Progenitor cell of endocrine pancreas (in vitro differentiated cells): ENCODE measurements around the gene STX11. TPM values are rescaled to one million over a fixed set of nuclear protein-coding genes. Genes with fewer than 3 reads are reported as not detected.

ENCODE experiments used
- DNase-seq: peaks from one replicate; pipeline ENCODE4 v3.0.0; 2021; ENCODE audit warnings: low spot score; ENCODE audit not compliant: unreplicated experiment
- H3K27ac Mint-ChIP-seq: 2 replicates; pipeline ENCODE4 v1.8.0; 2021; ENCODE audit warnings: mild to moderate bottlenecking, moderate library complexity, mixed read lengths
- H3K27me3 Mint-ChIP-seq: 2 replicates; pipeline ENCODE4 v1.8.0; 2021; ENCODE audit warnings: mixed read lengths
- H3K36me3 Mint-ChIP-seq: 2 replicates; pipeline ENCODE4 v1.8.0; 2022; ENCODE audit warnings: mixed read lengths; ENCODE audit not compliant: insufficient read depth
- H3K4me1 Mint-ChIP-seq: 2 replicates; pipeline ENCODE4 v1.8.0; 2021; ENCODE audit warnings: low read depth, mixed read lengths
- H3K4me3 Mint-ChIP-seq: 2 replicates; pipeline ENCODE4 v1.8.0; 2021; ENCODE audit warnings: low read depth, mild to moderate bottlenecking, moderate library complexity, mixed read lengths
- H3K9me3 Mint-ChIP-seq: 2 replicates; pipeline ENCODE4 v1.8.0; 2021; ENCODE audit warnings: low read depth, mixed read lengths
- total RNA-seq: library from RNA; stranded (reverse); gene quantifications from 2 replicates; pipeline ENCODE4 v1.2.1, GENCODE V29; 2021
- TF ChIP-seq, protein P1 (sequence below): fragments of 200-600 bp; sonication (generic); IDR thresholded peaks from one replicate; pipeline ENCODE4 v1.5.0; 2021; ENCODE audit warnings: antibody characterized with exemption, mild to moderate bottlenecking; ENCODE audit not compliant: unreplicated experiment

STX11 gene
- total RNA-seq, 1 donor from 2014 or later: not detected

DNA sequence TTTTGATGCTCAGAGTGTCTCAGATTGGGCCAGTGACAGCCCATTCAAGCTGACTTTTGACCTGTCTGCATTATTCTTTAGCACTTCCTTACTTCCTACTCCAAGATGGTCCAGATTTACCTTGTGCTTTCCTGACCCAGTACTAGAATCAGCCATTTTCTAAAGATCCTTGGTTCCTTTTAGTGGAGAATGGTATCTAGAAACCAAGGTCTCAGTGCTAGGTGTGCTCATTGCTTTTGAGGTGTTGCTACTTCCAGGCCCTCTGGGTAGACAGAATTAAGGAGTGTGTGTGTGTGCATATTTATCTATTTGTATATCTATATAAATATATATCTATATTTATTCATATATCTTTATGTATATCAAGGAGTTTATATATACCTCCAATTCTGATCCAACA, 67.5 kb downstream of the STX11 start:
- Mint-ChIP-seq H3K4me1 (peaks cover 16% of the 10 kb centered on the region), H3K4me3 (peak overlapping the region; percentile 86), H3K27ac (no peak overlapping the region), H3K9me3 (peaks cover 3% of the 10 kb centered on the region), H3K36me3 (peaks cover 2% of the 10 kb centered on the region), H3K27me3 (no peaks in the 10 kb centered on the region)
- TF ChIP-seq, protein P1, sequence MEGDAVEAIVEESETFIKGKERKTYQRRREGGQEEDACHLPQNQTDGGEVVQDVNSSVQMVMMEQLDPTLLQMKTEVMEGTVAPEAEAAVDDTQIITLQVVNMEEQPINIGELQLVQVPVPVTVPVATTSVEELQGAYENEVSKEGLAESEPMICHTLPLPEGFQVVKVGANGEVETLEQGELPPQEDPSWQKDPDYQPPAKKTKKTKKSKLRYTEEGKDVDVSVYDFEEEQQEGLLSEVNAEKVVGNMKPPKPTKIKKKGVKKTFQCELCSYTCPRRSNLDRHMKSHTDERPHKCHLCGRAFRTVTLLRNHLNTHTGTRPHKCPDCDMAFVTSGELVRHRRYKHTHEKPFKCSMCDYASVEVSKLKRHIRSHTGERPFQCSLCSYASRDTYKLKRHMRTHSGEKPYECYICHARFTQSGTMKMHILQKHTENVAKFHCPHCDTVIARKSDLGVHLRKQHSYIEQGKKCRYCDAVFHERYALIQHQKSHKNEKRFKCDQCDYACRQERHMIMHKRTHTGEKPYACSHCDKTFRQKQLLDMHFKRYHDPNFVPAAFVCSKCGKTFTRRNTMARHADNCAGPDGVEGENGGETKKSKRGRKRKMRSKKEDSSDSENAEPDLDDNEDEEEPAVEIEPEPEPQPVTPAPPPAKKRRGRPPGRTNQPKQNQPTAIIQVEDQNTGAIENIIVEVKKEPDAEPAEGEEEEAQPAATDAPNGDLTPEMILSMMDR: no peak
- DNase-seq: no peak

DNA sequence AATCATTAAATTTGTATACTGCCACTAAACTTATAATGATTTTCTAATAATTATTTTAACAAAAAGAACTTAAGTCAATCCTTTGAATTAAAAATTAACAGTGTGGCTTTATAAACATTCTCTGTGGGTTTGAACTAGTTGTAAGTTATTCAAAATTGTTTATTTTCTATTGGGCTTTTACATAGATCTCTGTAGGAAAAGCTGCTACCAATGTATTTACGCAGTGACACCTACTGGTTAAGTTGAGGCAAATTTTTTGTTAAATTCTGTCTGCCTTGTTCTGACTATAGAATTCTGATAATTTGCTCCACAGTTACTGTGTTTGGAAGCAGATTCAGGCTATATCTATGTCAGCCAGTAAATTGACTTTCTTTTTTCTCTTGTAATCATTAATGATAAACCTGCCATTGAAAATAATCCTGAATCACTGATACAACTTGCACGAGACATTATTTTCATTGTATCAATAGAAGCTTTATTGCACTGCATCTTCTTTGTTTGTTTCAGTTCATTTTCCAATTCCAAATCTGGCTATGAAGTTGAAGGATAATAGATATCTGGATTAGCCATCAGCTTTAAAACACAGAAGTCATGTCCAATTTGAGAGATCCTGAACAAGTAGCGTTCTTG, 68.9 kb downstream of the STX11 start:
- Mint-ChIP-seq H3K36me3 (peaks cover 2% of the 10 kb centered on the region), H3K4me3 (no peak overlapping the region), H3K4me1 (peaks cover 16% of the 10 kb centered on the region), H3K9me3 (peaks cover 3% of the 10 kb centered on the region), H3K27me3 (no peaks in the 10 kb centered on the region), H3K27ac (no peak overlapping the region)
- DNase-seq: no peak
- TF ChIP-seq, protein P1: peak; percentile 74

DNA sequence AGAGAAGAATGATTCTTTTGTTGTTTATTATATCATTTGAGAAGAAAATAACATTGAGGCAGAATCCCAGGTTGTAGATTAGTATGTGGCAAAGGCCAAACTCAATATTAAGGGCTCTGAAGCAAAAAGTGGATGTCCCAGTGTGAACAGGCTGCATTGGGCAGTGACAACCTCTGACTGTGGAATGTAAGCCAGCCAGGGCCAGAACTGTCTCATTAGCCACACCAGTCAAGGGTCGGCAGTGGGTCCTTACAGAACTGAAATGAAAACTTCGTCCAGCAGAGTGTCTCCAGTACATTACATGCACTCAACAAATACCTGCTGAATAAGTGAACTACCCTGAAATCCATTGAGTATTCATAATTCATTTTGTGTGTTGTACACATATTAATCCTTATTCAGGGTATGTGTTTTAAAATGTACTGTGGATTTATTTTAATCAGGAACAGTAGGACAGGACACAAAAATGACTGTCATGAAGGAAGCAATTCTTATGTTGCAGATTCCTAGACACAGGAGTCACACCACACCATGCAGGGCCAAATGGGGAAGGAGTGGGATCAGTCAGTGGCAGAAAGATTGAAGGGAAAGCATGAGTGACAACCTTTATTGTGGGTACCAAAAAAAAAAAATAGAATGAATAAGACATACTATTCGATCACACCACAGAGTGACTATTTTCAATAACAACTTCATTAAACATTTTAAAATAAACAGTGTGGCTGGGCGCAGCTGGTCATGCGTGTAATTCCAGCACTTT, 69.9 kb downstream of the STX11 start:
- Mint-ChIP-seq H3K4me1 (peaks cover 15% of the 10 kb centered on the region), H3K27ac (no peak overlapping the region), H3K4me3 (no peak overlapping the region), H3K27me3 (no peaks in the 10 kb centered on the region), H3K36me3 (peaks cover 2% of the 10 kb centered on the region), H3K9me3 (peaks cover 3% of the 10 kb centered on the region)
- no peak for DNase-seq
- TF ChIP-seq, protein P1: no peak

DNA sequence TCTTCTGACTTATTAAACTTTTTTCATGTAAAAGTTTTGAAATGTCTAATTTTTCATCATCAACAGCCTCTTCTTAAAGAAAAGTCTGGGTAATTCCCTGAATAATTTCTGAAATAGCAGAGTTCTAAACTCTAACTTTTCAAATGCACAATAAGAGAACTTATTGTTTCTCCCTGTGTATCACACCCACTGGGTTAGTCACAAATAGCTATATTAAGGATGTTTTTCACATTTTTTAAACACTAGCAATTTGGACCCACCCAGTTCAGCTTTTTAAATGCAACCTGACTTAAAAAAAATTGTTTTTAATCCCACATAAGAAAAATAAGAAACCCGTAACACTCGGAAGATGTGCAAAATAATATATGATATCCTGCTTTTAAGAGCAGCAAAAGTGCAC, 73.4 kb downstream of the STX11 start:
- TF ChIP-seq, protein P1: no peak
- Mint-ChIP-seq H3K36me3 (no peaks in the 10 kb centered on the region), H3K4me1 (no peaks in the 10 kb centered on the region)

DNA sequence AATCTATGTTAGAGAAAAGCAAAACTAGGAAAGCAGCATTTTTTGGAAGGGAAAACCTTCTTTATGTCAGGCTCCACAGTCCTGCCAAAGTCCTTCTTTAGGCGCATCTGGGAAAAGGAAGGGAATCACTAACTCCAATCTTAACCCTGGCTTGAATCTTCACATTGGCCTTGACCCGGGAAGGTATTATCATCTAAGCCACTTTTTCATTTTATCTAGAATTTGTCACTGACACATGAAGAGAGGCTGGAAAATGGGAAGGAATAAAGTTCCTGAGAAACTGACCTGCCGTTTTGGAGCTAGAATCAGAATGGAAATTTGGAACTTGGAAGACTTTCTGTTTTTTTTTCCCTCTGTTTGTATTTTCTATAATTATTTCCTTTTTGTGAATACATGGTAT, 81.4 kb downstream of the STX11 start:
- H3K9me3 Mint-ChIP-seq: peaks cover 3% of the 10 kb centered on the region
- H3K4me1 Mint-ChIP-seq: peaks cover 9% of the 10 kb centered on the region
- TF ChIP-seq, protein P1: no peak
- H3K36me3 Mint-ChIP-seq: no peaks in the 10 kb centered on the region
- DNase-seq: no peak
- H3K27me3 Mint-ChIP-seq: no peaks in the 10 kb centered on the region
- no peak overlapping the region for H3K4me3 Mint-ChIP-seq
- H3K27ac Mint-ChIP-seq: no peak overlapping the region

More for the DNA sequence above, 73.4 kb downstream of the STX11 start:
- no peak overlapping the region for H3K27ac Mint-ChIP-seq
- no peaks in the 10 kb centered on the region for H3K27me3 Mint-ChIP-seq
- no peak for DNase-seq
- H3K4me3 Mint-ChIP-seq: no peak overlapping the region
- H3K9me3 Mint-ChIP-seq: no peaks in the 10 kb centered on the region
